PFSK-1 (cell line): ENCODE data around the gene GMNC.
A peak's percentile ranks its signal among the peaks of the same experiment; 100 is the strongest.

Experiments used
- FOXP2 ChIP-seq: optimal IDR thresholded peaks from 2 replicates; pipeline ENCODE3; 2011; ENCODE audit warnings: borderline replicate concordance, control low read depth, inconsistent platforms; ENCODE audit not compliant: insufficient read depth; ENCODE audit errors: extremely low read length, extremely low read depth
- POLR2AphosphoS5 ChIP-seq: IDR thresholded peaks from 2 replicates; pipeline ENCODE4 v1.6.1; 2012; ENCODE audit warnings: low read depth, mild to moderate bottlenecking, control low read depth, low read length, moderate library complexity
- SIN3A ChIP-seq: IDR thresholded peaks from 2 replicates; pipeline ENCODE4 v1.6.1; 2012; ENCODE audit warnings: mild to moderate bottlenecking, low read length, moderate library complexity, borderline replicate concordance; ENCODE audit not compliant: insufficient read depth
- TAF1 ChIP-seq: IDR thresholded peaks from 2 replicates; pipeline ENCODE4 v1.6.1; 2012; ENCODE audit warnings: low read length, control low read depth, borderline replicate concordance; ENCODE audit not compliant: insufficient read depth
- TF ChIP-seq, protein P1 (sequence below), 2 experiments: IDR thresholded peaks; 2 replicates each; pipeline versions ENCODE4 v1.6.1 to v1.8.0; 2011 to 2012; ENCODE audit warnings: low read depth in 2 of 2, low read length in 2 of 2, control low read depth in 1 of 2, inconsistent platforms in 1 of 2, mild to moderate bottlenecking in 1 of 2, moderate library complexity in 1 of 2; ENCODE audit not compliant: insufficient read depth in 1 of 2

The GMNC gene

GRCh38 chr3:190853464-190853863 is 9.0 kb downstream of the GMNC start:
- TF ChIP-seq TAF1 (no peak), SIN3A (no peak), POLR2AphosphoS5 (no peak)
- TF ChIP-seq, protein P1, sequence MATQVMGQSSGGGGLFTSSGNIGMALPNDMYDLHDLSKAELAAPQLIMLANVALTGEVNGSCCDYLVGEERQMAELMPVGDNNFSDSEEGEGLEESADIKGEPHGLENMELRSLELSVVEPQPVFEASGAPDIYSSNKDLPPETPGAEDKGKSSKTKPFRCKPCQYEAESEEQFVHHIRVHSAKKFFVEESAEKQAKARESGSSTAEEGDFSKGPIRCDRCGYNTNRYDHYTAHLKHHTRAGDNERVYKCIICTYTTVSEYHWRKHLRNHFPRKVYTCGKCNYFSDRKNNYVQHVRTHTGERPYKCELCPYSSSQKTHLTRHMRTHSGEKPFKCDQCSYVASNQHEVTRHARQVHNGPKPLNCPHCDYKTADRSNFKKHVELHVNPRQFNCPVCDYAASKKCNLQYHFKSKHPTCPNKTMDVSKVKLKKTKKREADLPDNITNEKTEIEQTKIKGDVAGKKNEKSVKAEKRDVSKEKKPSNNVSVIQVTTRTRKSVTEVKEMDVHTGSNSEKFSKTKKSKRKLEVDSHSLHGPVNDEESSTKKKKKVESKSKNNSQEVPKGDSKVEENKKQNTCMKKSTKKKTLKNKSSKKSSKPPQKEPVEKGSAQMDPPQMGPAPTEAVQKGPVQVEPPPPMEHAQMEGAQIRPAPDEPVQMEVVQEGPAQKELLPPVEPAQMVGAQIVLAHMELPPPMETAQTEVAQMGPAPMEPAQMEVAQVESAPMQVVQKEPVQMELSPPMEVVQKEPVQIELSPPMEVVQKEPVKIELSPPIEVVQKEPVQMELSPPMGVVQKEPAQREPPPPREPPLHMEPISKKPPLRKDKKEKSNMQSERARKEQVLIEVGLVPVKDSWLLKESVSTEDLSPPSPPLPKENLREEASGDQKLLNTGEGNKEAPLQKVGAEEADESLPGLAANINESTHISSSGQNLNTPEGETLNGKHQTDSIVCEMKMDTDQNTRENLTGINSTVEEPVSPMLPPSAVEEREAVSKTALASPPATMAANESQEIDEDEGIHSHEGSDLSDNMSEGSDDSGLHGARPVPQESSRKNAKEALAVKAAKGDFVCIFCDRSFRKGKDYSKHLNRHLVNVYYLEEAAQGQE (IDR thresholded peaks at IDR 0.05; ENCODE audit: insufficient read depth in 1 of 2, low read depth in 2 of 2, low read length in 2 of 2): no peak

GRCh38 chr3:190849607-190850006 is 12.9 kb downstream of the GMNC start:
- TF ChIP-seq, protein P1 (IDR thresholded peaks at IDR 0.05; ENCODE audit: insufficient read depth in 1 of 2, low read depth in 2 of 2, low read length in 2 of 2): no peak
- TF ChIP-seq FOXP2 (no peak), POLR2AphosphoS5 (no peak), TAF1 (no peak), SIN3A (no peak)

DNA sequence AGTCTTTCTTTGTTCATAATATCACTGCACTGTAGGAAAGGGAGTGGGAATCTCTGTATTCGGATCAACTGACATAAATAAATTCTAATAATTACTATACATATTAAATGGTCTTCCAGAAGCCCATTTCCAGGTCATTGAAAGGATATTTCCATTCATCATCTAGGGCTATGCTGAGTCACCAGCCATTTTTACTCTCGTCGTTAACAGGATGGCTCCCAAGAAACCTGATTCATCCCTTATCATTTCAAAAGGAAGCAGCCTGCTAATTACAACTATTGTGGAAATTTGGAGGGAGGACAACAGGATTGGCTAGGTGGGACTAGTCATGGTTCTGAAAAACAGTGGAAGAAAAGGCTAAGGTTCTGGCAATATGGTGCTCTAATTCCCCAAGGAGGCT is 13.6 kb downstream of the GMNC start:
- TF ChIP-seq TAF1 (no peak), FOXP2 (no peak), SIN3A (no peak), POLR2AphosphoS5 (no peak)
- TF ChIP-seq, protein P1 (IDR thresholded peaks at IDR 0.05; ENCODE audit: insufficient read depth in 1 of 2, low read depth in 2 of 2, low read length in 2 of 2): no peak

DNA sequence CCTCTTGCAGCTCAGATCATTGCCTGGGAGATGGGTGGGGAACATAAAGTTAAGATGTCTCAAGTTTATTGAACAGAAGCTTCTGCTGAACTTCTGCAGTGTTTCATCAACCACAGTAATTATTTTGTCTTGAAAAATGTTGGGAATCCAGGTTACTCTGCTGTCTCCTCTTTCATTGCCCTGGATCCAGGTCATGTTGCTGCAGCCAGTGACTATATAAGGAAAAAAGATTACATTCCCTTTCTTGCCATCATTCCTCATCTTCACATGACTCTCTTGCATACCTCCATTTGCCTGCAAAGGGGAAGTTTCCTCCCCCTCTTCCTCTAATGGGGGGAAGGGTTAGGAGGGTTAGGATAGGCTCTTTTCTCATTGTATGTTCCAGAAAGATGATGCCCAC is 15.1 kb downstream of the GMNC start:
- TF ChIP-seq FOXP2 (no peak), POLR2AphosphoS5 (no peak), TAF1 (no peak), SIN3A (no peak)
- TF ChIP-seq, protein P1 (IDR thresholded peaks at IDR 0.05; ENCODE audit: insufficient read depth in 1 of 2, low read depth in 2 of 2, low read length in 2 of 2): no peak

DNA sequence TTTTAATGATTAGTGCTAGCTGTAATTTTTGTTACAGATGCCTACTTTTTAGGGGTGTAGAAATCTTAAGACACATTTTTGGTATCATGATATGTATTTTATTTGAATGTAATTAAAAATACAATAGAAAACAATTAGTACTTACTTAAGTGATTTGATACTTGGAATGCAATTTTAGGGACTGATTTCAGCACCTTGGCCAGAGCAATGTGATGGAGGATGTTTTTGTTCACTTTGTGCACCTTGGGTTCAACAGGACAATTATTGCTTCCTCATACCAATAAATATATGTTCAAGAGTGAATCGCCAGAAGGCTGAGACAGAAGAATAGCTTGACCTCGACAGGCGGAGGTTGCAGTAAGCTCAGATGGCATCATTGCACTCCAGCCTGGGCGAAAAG is 22.3 kb downstream of the GMNC start:
- no peak for TF ChIP-seq TAF1
- TF ChIP-seq, protein P1 (IDR thresholded peaks at IDR 0.05; ENCODE audit: insufficient read depth in 1 of 2, low read depth in 2 of 2, low read length in 2 of 2): peak; percentile 78 to 92
- no peak for TF ChIP-seq SIN3A
- TF ChIP-seq POLR2AphosphoS5: no peak
- no peak for TF ChIP-seq FOXP2
